GM12872 (cell line): ENCODE results near the gene DKK3.

Experiments used
- CTCF ChIP-seq: IDR thresholded peaks from 3 replicates; pipeline ENCODE4 v1.5.1; 2011; ENCODE audit warnings: low read depth, mild to moderate bottlenecking, low read length, moderate library complexity; ENCODE audit not compliant: insufficient read depth

Gene DKK3

GRCh38 chr11:12026331-12027211 is 18.1 kb upstream of the DKK3 start:
- no peak for TF ChIP-seq CTCF

GRCh38 chr11:12024254-12024926 is 16.0 kb upstream of the DKK3 start:
- TF ChIP-seq CTCF, result no peak

GRCh38 chr11:12023015-12023414 is 14.6 kb upstream of the DKK3 start:
- no peak for TF ChIP-seq CTCF

GRCh38 chr11:12020546-12020945 is 12.1 kb upstream of the DKK3 start:
- TF ChIP-seq CTCF, result no peak

- TF ChIP-seq CTCF, result no peak
These were observed 11.5 kb upstream of the DKK3 start for GRCh38 chr11:12019866-12020416.

- no peak for TF ChIP-seq CTCF
These were observed 10.9 kb upstream of the DKK3 start for GRCh38 chr11:12019337-12019736.

- TF ChIP-seq CTCF, result no peak
These were observed 9.5 kb upstream of the DKK3 start for GRCh38 chr11:12017865-12018453.
